NCI-H774 (cell line): ENCODE data around the gene PCOLCE2.

ENCODE experiments used
- DNase-seq: peaks from one replicate; lab custom pipeline; 2025; lab: John Stamatoyannopoulos, UW

PCOLCE2 gene

GRCh38 chr3:142808103-142808917, 80.6 kb downstream of the PCOLCE2 start:
- no peak for DNase-seq

GRCh38 chr3:142802891-142803290, 86.0 kb downstream of the PCOLCE2 start:
- no peak for DNase-seq

- DNase-seq = no peak
Measured at GRCh38 chr3:142801746-142802145, 87.1 kb downstream of the PCOLCE2 start.

DNA sequence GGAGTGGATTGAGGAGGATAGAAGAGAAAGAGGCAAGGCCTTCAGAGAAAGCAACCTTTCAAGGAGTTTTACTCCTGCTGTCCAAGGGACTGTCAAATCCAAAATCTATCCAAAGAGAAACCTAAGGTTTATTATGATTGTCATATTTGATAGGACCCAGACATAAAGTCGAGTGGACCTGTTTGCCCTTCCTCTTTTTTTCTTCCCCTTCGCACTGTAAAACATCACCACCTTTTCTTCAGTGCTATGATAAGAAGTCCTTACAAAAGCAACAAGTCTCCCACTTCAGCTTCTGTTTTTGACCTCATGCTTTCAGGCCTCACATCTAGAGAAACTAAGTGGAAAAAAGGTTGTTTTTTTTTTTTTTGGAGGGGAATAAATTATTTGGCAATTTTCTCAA, 92.1 kb downstream of the PCOLCE2 start:
- no peak for DNase-seq

DNA sequence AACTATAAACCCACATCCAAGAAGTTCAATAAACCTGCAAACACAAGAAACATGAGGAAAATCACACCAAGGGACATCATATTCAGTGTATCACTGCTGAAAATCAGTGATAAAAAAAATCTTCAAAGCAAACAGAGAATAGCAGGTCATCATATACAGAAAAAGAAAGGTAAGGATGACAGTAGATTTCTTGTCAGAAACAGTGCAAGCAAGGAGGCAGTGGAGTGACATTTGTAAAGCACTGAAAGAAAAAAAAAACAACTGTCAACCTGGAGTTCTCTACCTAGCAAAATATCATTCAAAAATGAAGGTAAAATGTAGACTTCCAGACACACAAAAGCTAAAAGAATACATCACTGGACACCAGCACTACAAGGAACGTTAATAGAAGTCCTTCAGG, 93.6 kb downstream of the PCOLCE2 start:
- no peak for DNase-seq

DNA sequence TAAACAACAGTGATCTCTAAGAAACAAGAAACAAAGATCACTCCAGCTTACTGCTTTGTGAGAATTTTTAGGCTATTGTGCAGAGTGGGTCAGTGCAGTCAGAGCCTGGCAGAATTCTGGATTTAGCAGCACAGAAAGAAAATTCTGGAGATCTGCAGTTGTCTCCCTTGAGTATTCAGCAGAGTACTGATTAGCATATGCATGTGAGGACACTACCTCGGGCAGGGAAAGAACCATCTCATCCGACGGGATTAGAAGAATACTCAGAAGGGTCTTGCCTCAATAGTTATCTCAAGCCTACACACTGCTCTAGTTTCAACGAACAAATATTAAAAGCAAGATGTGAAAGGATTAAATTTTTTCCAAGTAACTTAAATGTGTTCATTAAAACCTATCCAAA, 94.4 kb downstream of the PCOLCE2 start:
- no peak for DNase-seq

DNA sequence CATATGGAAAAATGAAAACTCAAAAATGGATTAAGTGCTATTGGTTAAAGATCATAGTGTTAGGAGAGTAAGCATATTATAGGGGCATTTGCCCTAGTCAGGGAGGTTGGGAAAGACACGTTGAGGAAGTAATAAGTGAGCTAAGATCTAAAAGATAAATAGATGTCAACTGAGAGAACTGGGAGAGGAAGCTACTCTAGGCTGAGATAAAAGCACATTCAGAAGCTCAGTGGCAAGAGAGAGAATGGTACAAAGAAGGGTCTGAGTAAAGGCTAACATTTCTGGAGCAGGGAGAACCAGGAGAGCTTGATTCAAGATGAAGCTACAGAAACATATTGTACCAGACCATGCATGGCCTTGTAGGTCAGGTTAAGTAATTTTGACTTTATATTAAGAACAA, 101.2 kb downstream of the PCOLCE2 start:
- DNase-seq = no peak

- no peak for DNase-seq
Measured at GRCh38 chr3:142785996-142786395, 102.9 kb downstream of the PCOLCE2 start.

DNA sequence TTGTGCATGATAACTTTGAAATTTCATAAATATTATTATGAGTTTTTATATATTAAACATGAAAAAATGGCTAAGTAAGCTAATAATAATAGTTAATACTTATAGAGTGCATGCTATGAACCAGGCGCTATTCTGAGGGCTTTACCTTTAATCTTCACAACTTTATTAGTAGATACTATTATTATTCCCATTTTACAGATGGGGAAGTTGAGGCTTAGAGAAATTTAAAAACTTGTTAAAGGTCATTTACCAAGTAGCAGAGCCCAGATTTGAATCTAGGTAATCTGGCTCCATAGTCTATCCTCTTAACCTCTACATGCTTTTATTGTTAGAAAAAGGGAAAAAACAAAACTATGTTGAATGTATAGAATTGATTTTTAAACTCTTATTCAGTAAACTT, 104.7 kb downstream of the PCOLCE2 start:
- DNase-seq = no peak

DNA sequence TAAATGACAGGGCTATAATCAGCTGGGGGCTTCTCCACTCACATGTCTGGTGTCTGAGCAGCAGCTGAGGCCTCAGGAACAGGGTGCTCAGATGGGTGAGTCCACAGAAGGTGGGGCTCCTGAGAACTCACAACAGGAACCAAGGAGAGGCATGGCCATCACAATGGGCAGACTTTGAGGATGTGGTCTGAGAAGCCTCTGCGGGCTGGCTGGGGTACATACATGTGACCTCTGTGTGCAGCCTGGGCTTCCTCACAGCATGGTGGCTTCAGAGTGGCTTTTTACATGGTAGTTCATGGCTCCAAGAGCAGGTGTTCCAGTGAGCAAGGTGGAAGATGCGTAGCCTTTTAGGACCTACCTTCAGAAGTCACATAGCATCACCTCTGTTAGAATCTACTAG, 106.3 kb downstream of the PCOLCE2 start:
- no peak for DNase-seq

GRCh38 chr3:142779591-142779990, 109.3 kb downstream of the PCOLCE2 start:
- DNase-seq = no peak

- no peak for DNase-seq
Measured at GRCh38 chr3:142778541-142778940, 110.3 kb downstream of the PCOLCE2 start.

DNA sequence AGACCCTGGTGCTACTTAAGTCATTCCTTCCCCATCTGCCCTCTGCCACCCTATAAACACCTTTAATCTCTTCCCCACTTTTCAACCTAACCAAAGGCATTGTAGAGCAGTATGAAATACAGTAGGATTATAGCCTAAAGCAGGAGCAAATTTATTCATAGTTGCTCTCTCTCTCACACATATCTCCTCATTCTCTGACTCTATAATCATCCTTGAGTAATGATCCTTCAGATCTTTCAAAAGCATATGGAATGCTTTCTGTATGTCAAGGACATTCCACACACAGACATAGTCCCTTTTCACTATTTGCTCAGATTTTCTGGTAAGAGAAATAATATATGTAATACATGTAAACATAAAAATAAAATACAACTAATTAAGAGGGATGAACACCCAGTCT, 111.0 kb downstream of the PCOLCE2 start:
- DNase-seq = no peak

- no peak for DNase-seq
Measured at GRCh38 chr3:142768338-142768737, 120.5 kb downstream of the PCOLCE2 start.
